ENCODE results near the gene COPZ1.

GRCh38 chr12:54292931-54293241, 32.0 kb upstream of the COPZ1 start:
- TF ChIP-seq CTCF (conservative IDR thresholded peaks at IDR 0.05; ENCODE audit: low read length), result no peak
- no peak for TF ChIP-seq EZH2phosphoT487 (IDR thresholded peaks at IDR 0.05; ENCODE audit: borderline replicate concordance)

Data from Loucy (cell line).